NCI-H446 (cell line): ENCODE results near the gene CXCL6.

Experiments used
- DNase-seq, 2 experiments: peaks; one replicate each; lab custom pipeline; 2025; lab: John Stamatoyannopoulos, UW

The CXCL6 gene

DNA sequence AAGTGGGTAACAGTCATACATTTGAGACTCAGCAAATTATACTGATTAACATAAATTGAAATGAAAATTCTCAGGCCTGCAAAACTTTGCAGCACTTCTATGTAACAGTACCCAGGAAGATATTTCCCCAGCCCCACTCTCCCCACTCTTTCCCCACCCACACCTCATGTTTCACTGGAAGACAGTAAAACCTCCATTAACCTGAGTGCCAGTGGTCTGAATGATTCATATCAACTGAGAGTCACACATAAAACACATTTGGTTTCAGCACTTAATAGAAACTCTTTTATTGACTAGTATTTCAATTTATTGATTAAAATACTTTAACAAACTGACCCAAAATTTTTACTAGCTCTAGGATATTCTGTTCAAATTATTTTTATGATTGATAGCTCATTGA is 6.9 kb downstream of the CXCL6 start:
- no peak for DNase-seq

DNA sequence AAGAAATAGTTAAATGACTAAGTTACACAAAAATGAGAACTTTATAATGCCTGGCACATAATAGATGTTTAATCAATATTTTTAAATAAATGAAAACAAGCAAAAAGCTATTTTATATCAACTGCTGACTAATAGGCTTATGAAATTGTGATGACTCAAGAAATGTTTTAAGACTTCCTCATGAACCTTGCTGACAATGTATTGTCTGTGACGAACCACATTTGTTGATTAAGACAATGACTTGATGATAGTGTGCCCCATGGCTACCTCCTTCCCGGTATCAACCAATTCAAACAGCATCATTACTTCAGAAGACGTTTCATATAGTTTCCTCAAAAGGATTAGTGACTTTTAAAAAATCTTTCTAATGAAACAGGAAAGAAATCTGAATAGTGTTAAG is 7.9 kb downstream of the CXCL6 start:
- DNase-seq, result no peak

DNA sequence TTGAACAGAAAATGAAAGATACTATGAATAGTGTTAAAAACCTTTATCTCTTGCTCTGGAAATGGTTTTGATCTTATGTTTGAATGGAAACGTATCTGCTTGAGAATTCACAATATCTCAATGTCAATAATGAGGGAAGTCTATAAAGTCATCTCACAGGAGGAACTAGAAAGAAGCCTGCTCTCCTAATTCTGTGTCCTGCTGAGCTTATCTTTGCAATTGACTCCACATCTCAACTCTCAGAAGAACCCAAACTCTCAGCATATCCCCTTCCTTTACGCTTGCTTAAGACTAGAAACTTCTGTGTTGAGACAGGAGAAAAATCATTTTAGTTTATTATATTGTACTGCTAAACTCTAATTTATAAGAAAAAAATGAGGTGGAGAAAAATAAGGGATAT is 8.3 kb downstream of the CXCL6 start:
- DNase-seq, result no peak

DNA sequence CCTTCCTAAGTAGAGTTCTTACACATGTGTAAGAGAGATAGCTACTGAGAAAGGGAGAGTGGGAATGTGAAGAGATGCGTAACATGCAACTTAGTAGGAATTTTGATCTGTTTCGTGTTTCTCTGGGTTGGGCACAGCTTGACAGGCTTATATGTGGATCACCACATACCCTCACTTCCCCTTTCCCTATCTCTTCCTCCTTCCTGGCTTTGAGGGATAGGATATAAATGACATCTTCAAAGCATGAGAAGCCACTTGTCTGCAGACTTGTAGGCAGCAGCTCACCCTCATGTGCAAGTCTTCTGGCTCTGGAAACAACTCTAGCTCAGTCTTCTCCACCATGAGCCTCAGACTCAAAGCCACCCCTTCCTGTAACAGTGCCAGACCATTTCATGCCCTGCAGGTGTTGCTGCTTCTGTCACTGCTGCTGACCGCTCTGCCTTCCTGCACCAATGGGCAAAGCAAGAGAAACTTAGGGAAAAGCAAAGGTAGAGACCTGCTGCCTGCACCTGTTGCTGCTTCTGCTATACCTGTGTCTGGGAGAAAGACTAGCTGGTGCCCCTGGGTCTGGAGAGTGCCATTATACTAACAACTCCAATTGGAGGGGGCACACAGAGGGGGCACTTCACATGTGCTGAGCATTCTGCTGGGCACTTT is 11.2 kb downstream of the CXCL6 start:
- no peak for DNase-seq

DNA sequence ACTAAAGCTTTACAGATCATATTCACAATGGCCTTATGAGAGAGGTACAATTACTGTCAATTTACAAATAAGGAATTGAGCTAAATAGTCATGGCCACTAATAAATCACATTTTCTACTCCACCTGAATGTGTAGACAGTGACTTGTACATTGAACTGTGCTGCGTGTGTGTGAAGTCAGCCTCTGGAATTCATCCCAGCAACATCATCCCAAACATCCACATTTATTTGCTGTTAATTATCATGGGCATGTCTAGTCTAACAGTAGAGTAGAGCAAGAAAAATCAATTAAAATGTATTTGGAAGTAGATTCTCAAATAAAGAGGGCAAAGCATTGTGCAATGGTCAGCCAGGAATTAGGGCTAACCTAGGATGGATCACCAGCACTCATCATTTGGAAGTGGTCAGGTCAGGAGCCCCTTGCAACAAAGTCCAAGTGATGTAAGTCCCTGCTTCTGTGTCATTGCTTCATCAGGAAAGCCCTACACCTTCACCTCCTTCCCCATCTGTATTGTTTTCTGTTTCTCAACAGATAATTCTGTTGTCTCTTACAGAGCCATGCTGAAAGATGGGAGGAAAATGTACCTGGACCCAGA is 11.8 kb downstream of the CXCL6 start:
- no peak for DNase-seq

DNA sequence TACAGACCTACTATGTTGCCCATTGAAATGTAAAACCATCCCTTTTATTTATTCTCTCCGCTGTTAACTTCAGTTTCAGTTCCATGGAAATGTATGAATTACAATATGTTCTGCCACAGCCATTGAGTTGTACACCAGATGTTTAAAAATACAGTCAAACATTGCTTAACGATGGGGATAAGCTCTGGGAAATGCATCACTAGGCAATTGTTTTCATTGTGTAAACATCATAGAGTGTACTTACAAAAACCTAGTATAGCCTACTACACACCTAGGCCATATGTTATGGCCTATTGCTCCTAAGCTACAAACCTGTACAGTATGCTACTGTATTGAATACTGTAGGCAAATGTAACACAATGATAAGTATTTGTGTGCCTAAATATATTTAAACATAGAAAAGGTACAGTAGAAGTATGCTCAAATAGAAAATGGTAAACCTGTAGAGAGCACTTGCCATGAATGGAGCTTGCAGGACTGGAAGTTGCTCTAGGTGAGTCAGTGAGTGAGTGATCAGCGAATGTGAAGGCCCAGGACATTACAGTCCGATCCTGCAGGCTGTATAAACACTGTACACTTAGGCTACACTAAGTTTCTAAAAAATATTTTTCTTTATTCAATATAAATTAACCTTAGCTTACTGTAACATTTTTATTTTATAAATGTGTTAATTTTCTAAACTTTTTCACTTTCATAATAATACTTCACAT is 13.9 kb downstream of the CXCL6 start:
- no peak for DNase-seq

DNA sequence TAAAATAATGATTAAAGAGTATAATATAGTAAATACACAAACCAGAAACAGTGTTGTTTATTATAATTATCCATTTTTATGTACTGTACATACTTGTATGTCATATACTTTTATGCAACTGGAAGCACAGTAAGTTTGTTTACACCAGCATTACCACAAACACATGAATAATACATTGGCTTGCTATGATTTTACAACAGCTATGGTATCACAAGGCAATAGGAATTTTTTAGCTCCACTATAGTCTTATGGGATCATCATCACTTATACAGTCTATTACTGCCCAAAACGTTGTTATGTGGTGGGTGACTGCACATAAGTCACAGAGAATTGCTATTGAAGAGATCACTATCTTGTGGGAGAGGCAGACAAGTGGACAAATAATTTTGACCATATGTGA is 14.8 kb downstream of the CXCL6 start:
- DNase-seq, result no peak

DNA sequence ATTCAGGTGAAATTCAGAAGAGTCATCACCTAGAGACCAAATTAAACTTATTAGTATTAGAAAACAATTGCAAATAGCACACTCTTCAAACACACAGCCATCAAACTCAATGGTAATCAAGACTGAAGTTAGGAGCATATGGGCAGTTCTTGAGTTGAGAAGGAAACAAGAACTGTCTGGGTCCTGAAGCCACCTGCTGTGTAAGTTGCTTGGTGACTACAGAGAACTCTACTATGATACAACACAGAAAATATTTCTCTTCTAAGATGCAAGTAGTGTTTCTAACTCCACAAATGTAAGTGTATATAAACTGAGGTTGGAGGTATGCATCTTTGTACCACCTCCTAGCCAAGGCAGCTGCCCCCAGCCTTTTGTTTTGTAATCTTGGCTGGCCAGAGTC is 16.3 kb downstream of the CXCL6 start:
- DNase-seq, result no peak

DNA sequence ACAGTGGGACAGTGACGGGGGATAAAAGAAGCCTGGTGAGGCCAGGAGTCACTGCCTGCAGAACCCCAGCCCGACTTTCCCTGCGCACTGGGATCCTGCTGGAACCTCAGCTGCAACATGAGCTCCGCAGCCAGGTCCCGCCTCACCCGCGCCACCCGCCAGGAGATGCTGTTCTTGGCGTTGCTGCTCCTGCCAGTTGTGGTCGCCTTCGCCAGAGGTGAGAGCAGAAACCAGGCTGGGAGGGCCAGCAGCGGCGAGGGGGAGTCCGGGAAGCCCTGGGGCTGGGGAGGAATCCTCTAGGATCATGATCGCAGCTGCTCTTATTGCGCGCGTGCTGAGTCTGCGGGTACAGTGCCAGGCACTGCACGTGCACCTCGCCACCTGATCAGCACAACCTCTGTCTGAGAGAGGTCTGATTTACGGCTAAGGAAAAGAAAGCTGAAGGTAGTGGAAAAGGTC is 16.8 kb downstream of the CXCL6 start, which contains the start of gene PF4V1:
PF4V1 (plus strand) TSS at position 51 of the 459 bp plus-strand sequence; CDS start at position 118, 67 bp downstream.
- no peak for DNase-seq

DNA sequence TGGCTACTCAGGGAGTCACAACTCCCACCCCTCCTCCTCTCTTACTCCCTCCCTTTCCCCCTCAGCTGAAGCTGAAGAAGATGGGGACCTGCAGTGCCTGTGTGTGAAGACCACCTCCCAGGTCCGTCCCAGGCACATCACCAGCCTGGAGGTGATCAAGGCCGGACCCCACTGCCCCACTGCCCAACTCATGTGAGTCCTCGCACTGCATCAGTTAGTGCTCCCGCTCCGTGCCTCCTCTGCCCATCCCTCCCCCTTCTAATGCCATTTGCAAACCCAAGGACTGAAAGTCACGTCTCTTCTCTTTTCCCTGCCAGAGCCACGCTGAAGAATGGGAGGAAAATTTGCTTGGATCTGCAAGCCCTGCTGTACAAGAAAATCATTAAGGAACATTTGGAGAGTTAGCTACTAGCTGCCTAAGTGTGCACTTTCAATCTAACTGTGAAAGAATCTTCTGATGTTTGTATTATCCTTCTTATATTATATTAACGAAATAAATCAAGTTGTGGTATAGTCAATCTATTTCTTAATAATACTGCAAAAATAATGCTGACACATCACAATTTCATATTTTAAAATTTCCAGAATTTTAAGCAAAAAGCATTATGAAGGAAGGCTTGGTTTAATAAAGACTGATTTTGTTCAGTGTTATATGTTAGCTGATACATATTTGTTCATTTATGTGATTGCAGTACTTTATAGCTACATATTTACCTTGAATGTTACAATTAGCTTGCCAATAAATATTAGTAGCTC is 17.4 kb downstream of the CXCL6 start:
- DNase-seq, result no peak

DNA sequence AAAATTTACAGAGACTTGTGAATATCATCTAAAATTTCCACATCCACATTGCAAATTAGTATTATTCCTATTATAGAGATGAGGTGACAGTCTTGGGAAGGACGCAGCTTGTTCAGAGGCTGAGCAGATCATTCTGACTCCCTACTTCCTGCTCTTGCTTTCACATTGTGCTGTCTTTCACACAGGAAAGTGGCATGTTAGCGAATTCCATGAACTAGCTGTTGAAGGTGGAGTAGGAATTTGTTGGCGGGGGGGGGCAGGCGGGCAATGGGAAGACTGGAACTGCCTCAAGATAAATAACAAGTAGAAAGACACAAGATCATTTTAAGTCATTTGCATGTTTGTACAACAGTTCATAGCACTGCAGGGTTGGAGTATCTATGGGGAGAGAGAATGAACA is 18.9 kb downstream of the CXCL6 start:
- no peak for DNase-seq

DNA sequence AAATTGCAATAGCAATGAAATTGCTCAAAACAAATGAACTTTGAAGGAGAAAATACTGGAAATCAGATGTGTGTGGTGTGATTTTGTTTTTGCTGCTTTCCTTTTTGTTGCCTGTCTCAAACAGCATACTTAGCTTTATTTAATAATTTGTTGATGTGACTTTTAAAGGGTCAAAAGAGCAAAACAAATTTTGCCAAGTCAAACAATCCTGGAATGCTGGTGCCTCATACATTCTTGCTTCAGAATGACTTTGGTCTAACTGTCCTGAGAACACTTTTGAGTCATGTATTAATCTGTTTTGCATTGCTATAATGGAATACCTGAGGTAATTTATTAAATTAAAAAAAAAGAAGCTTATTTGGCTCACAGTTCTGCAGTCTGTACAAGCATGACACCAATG is 20.0 kb downstream of the CXCL6 start:
- no peak for DNase-seq

DNA sequence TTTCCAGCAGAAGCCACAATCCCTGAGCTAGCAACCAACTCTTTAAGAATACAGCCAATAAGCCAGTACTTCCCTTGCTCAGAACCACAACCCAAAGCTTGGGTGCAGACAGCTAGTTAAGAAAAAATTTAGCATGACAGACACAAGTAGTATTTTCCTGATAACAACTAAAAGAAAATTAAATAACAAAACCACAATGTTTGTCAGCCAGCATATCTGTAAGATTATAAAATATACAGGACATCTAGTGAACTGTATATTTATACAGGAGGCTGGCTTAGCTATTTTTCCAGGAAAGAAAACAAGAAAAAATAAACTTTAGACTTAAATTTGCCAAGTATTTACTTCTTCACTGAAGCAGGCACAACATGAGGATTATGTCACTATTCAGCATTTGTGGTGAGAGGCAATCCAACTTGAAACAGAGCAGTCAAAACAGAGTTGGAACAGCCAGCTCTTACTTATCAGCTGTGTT is 23.2 kb downstream of the CXCL6 start:
- no peak for DNase-seq

DNA sequence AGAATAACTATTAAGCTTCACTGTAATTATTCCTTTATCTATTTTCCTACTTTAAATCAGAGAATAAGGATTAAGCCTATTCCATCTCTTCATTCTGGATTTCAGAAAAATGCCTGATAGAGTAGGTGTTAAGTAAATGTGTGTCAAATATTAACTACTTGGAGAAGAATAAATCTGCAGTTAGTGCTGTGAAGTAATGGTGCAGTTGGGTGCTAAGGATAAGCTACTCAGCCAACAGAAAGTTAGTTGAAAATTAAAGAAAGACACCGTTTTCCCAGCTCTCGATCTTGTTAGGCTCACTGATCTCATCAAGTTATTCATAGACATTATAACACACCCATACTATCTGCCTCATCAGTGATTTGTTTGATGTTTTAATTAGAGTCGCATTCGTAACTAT is 23.7 kb downstream of the CXCL6 start:
- DNase-seq, result no peak

DNA sequence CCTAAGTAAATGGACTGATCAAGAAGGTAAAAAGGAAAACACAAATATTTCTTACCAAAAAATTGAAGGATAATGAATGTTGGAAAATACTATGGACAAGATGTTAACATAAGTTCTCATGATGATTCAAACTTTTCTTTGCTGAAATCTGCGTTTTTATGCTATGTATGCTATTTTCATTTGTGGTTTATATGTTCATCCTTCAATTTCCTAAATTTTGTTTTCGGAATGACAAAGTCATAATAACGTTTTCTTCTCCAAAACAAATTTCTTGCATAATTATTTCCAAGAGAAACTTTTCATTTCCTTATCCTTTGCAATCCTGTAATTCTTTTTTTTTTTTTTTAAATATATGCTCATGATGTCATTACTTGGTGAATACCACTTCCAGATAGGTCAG is 24.4 kb downstream of the CXCL6 start:
- DNase-seq, result no peak

DNA sequence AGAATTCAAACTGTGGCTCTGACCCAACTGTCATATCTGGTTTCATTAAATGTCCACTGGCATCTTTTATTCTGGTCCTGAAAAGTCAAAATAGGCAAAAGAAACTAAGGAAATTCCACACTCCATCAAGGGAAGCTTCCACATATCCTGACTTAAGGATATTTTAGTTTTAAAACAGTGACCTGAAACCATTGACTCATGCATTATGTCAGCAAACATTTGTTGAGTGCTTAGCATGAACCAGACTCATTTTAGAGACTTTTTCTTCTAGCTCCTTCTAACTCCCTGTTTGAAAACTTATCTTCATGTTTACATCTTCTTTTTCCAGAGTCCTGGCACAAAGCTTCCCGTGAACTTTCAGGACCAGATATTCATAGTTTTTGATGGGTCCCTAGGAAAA is 25.8 kb downstream of the CXCL6 start:
- no peak for DNase-seq

DNA sequence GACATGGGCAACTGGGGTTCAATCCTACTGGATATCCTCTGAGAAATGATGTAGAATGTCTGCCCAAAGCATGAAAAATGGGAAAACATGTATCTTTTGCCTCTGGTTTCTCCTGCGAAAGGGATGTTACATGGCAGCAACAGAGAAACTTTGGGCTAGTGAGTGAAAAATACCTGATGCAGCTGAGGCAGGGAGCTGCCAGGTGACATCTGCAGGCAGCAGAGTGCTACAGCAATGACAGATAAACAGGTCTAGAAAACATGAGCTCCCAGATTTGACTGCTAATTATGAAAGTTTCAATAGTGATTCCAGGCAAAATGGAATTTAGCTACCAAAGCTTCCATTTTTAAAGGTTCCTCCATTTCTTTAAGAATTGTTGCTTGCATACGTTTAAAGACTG is 27.9 kb downstream of the CXCL6 start:
- DNase-seq, result no peak

DNA sequence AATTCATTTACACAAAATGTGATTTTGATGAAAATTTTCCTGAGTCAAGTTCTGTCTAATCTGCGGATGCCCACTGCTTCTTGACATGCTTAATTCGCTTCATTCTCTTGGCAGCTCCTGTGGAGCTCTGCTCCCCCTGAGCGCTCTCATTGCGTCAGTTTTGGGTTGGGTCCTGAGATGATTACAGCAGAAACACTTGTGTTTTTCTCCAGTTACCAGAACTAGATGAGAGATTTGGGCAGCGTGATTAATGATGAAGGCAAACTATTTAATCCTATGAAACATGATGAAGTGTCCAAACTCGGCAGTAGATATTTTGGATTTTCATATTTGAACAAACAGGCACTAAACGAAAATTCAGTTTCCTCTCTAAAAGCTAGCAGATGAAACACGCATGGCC is 28.5 kb downstream of the CXCL6 start:
- no peak for DNase-seq

DNA sequence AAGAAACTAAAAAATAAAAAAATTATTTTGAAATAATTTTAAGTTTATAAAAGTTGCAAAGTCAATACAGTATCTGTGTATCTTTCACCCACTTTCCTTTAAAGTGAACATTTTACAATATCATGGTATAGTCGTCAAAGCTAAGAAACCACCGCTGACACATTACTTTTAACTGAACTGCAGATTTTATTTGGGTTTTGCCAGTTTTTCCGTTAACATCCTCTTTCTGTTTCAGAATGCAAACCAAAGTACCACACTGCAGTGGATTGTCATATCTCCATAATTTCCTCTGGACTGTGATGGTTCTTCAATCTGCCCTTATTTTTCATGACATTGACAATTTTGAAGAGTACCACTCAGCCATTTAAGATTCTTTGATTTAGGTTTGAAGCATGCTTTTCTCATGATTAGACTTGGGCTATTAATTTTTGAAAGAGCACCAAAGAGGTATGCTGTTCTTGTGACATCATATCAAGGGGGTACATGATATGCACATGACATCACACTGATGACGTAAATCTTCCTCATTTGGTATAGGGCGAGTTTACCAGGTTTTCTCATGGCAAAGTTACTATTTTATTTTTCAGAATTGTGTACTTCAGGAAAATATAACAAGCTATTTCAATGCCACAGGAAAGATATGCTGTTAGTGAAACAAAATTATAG is 29.1 kb downstream of the CXCL6 start:
- no peak for DNase-seq

DNA sequence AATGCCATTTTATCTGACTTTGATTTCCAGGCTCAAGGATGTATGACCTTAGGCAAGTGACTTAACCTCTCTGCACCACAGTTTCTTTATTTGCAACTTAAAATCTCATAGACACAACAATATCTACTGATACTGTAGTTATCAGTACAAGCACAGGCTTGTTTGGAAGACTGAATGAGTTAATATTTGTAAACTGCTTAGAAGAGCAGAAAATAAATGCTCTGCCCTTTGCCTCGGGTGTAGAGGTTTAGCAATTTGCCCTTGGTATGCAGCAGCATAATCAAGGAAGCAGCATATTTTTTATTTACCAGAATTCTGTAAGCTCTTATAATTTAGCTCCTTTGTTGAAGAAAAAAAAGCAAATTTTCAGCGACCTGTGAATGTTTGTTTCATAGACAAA is 29.8 kb downstream of the CXCL6 start:
- no peak for DNase-seq

DNA sequence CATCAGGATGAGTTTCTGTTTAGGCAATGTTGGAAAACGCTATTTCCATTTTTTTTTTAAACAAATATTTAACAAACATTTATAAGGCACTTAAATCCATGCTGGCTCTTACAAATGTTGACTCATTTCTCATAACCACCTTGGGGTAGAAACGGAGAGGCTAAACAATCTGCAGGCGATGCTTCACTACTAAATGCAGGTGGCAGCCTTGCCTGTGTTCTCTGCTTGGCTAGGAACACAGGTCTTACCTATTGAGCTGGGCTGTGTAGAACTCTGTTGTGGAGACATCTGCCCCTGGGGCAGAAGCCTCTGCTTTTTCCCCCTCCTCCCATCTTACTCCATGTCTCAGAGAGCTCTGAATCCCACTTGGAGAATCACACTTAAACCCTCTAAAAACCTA is 31.3 kb downstream of the CXCL6 start:
- no peak for DNase-seq
